Sigmoid colon (tissue), 4 donors: ENCODE data around the gene MASTL.

Source experiments
- CTCF ChIP-seq, 4 experiments: fragments of 450-650 bp in 3 of 4; fragments of 200-600 bp in 1 of 4; IDR thresholded peaks; one replicate each; pipeline ENCODE4 v1.5.1; 2016 to 2019; ENCODE audit warnings: antibody characterized with exemption in 4 of 4, mild to moderate bottlenecking in 3 of 4, moderate library complexity in 2 of 4
- EP300 ChIP-seq, 4 donors: sonication (generic); formaldehyde crosslinking; IDR thresholded peaks; one replicate each; pipeline ENCODE4 v1.6.1; 2017; ENCODE audit warnings: antibody characterized with exemption in 4 of 4
- POLR2A ChIP-seq, 2 donors: fragments of 450-650 bp; IDR thresholded peaks; one replicate each; pipeline ENCODE4 v1.6.1; 2016; ENCODE audit warnings: antibody characterized with exemption in 2 of 2, mild to moderate bottlenecking in 2 of 2, moderate library complexity in 2 of 2
- POLR2AphosphoS5 ChIP-seq, 4 donors: sonication (generic); formaldehyde crosslinking; IDR thresholded peaks; one replicate each; pipeline ENCODE4 v1.6.1; 2017; ENCODE audit warnings: antibody characterized with exemption in 4 of 4

GRCh38 chr10:27192284-27192683, 37.1 kb downstream of the MASTL start:
- TF ChIP-seq CTCF (IDR thresholded peaks at IDR 0.05) = no peak
- TF ChIP-seq EP300 (IDR thresholded peaks at IDR 0.05) = no peak
- TF ChIP-seq POLR2A (IDR thresholded peaks at IDR 0.05) = no peak
- TF ChIP-seq POLR2AphosphoS5 (IDR thresholded peaks at IDR 0.05) = no peak
